GM12801 (cell line): ENCODE data around the gene EAPP.

ENCODE experiments used
- CTCF ChIP-seq: IDR thresholded peaks from one replicate; pipeline ENCODE4 v1.5.1; 2011; ENCODE audit warnings: control low read depth; ENCODE audit not compliant: insufficient read length; ENCODE audit errors: extremely low read depth

Gene EAPP

GRCh38 chr14:34496679-34497513, 42.6 kb downstream of the EAPP start:
- TF ChIP-seq CTCF = no peak

GRCh38 chr14:34496007-34496678, 43.4 kb downstream of the EAPP start:
- no peak for TF ChIP-seq CTCF

GRCh38 chr14:34489324-34489723, 50.2 kb downstream of the EAPP start:
- TF ChIP-seq CTCF = no peak

GRCh38 chr14:34488528-34488927, 51.0 kb downstream of the EAPP start:
- no peak for TF ChIP-seq CTCF

GRCh38 chr14:34484726-34485125, 54.8 kb downstream of the EAPP start:
- TF ChIP-seq CTCF = no peak

- no peak for TF ChIP-seq CTCF
These were observed 57.0 kb downstream of the EAPP start for GRCh38 chr14:34482463-34482862.

GRCh38 chr14:34479694-34480093, 59.8 kb downstream of the EAPP start:
- TF ChIP-seq CTCF = no peak
